ENCODE data around the gene NTN1.

The NTN1 gene

DNA sequence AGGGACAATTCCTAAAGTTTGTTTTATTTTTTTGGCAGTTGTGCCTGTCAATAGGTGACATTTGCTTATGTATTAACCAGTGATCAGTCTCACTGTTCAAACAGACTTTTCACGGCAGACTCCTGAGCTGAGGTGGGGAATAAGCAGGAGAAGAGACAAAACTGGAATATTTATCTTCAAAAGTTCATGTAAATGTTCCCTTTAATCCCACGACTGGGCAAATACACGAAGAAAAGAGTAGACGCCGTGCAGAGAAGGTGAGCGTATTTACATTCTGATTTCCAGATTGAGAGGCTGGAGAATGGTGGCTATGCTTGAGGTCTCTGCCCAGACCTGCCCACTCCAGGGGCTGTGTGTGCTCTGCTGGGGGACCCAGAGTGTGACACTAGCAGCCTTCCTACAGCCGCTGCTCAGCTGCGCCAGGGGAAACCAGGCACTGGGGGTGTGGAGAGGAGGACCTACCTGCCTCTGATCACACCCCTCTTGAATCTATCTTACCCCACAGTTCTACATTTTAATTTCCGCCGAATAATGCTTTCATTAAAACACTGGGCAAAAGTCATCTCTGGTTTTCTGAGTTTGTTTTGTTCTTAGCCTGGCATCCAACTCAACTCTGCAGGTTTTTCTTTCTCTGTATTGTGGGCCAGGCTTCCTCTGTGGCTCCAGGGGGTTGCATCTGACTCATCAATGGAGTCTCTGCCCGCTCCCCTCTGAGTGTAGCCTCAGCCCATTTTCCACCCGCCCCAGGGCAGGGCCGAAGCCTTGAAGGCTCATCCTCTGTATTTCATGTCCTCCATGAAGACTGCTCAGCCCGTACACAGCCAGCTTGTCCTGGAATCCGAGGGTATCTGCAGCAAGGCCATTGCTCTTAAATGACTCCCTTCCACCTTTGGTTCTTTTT, 237.1 kb downstream of the NTN1 start:
- Histone ChIP-seq H3K36me3 (ENCODE audit: insufficient read depth) (no peaks in the 10 kb centered on the region), H3K9ac (no peak overlapping the region), H3K27ac (no peak overlapping the region), H3K4me3 (IDR thresholded peaks at IDR 0.05; ENCODE audit: insufficient read depth, low read depth, low read length) (no peak overlapping the region), H4K20me1 (ENCODE audit: insufficient read depth) (no peaks in the 10 kb centered on the region), H3K4me1 (ENCODE audit: low read depth, poor library complexity, severe bottlenecking) (no peaks in the 10 kb centered on the region), H3K27me3 (ENCODE audit: insufficient read depth, low read depth) (no peaks in the 10 kb centered on the region), H2AFZ (ENCODE audit: low read depth) (no peak overlapping the region), H3K79me2 (ENCODE audit: insufficient read depth, low read depth) (no peaks in the 10 kb centered on the region), H3K4me2 (no peak overlapping the region)
- TF ChIP-seq, protein P1, sequence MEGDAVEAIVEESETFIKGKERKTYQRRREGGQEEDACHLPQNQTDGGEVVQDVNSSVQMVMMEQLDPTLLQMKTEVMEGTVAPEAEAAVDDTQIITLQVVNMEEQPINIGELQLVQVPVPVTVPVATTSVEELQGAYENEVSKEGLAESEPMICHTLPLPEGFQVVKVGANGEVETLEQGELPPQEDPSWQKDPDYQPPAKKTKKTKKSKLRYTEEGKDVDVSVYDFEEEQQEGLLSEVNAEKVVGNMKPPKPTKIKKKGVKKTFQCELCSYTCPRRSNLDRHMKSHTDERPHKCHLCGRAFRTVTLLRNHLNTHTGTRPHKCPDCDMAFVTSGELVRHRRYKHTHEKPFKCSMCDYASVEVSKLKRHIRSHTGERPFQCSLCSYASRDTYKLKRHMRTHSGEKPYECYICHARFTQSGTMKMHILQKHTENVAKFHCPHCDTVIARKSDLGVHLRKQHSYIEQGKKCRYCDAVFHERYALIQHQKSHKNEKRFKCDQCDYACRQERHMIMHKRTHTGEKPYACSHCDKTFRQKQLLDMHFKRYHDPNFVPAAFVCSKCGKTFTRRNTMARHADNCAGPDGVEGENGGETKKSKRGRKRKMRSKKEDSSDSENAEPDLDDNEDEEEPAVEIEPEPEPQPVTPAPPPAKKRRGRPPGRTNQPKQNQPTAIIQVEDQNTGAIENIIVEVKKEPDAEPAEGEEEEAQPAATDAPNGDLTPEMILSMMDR (conservative IDR thresholded peaks at IDR 0.05; ENCODE audit: low read depth, low read length): no peak

DNA sequence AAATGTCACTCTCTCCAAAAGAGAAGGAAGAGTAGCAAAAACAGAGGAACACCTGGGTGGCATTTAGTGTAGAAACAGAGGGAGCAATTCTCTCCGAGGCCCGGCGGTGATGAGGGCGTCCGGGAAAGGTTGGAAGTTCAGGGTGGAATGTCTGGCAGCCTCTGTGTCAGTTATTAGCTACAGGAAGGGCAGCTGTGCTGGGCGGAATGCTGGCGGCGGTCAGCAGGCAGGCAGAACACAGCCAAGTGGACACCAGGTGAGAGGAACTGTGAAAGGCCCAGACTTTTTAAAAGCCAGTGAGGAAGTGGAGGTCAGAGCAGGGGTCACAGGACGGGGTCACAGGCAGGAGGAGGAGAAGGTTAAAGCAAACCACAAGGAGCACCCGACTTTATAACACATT, 238.1 kb downstream of the NTN1 start:
- Histone ChIP-seq H3K27ac (no peak overlapping the region), H3K4me1 (ENCODE audit: low read depth, poor library complexity, severe bottlenecking) (no peaks in the 10 kb centered on the region), H4K20me1 (ENCODE audit: insufficient read depth) (no peaks in the 10 kb centered on the region), H3K9ac (no peak overlapping the region), H3K4me2 (no peak overlapping the region), H3K27me3 (ENCODE audit: insufficient read depth, low read depth) (no peaks in the 10 kb centered on the region), H3K4me3 (IDR thresholded peaks at IDR 0.05; ENCODE audit: insufficient read depth, low read depth, low read length) (no peak overlapping the region), H2AFZ (ENCODE audit: low read depth) (no peak overlapping the region), H3K79me2 (ENCODE audit: insufficient read depth, low read depth) (no peaks in the 10 kb centered on the region), H3K36me3 (ENCODE audit: insufficient read depth) (no peaks in the 10 kb centered on the region)
- TF ChIP-seq, protein P1 (conservative IDR thresholded peaks at IDR 0.05; ENCODE audit: low read depth, low read length): no peak

DNA sequence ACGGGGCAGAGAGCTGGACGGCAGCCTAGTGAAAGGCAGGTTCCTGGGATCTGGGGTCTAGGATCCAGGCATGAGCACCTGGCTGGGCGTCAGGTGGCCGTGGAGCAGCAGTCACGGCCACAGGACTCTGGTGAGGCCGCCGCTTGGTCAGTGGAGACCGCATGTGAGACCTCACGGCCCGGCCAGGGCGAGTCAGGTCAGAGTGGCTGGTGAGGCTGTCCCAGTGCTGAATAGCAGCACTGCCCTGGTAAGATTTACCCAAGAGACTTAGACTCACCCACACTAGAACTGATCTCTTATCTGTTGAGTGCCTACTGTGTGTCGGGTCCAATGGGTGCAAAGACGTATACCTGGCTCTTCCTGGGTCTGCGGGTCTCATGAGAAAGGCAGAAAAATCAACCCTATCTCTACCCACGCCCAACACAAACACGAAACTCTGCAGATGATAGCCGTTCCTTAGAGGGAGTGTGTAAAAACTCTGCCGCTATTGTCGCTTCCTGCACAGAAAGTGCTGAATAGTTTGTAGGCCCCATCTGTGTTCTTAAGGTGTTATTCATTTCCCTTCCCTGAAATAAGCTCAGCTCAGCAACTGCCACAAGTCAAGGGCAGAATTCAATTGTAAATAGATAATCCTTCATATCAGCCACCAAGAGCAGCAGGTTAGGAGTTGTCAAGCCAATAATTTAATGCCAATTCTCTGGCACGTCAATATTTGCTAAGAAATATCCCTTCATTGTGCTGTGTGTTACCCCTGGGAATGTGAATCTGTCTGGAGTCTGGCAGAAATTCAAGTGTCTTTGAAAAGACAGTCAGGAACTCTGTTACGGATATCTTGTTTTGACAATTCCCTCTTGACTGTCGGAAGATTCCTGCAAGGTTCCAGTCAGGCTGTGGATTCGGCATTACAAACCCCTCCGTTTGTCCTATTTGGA, 240.0 kb downstream of the NTN1 start:
- Histone ChIP-seq H3K36me3 (ENCODE audit: insufficient read depth) (no peaks in the 10 kb centered on the region), H3K27me3 (ENCODE audit: insufficient read depth, low read depth) (no peaks in the 10 kb centered on the region), H3K9ac (no peak overlapping the region), H2AFZ (ENCODE audit: low read depth) (no peak overlapping the region), H4K20me1 (ENCODE audit: insufficient read depth) (no peaks in the 10 kb centered on the region), H3K79me2 (ENCODE audit: insufficient read depth, low read depth) (no peaks in the 10 kb centered on the region), H3K4me2 (no peak overlapping the region), H3K4me3 (IDR thresholded peaks at IDR 0.05; ENCODE audit: insufficient read depth, low read depth, low read length) (no peak overlapping the region), H3K27ac (no peak overlapping the region), H3K4me1 (ENCODE audit: low read depth, poor library complexity, severe bottlenecking) (no peaks in the 10 kb centered on the region)
- TF ChIP-seq, protein P1 (conservative IDR thresholded peaks at IDR 0.05; ENCODE audit: low read depth, low read length): no peak

DNA sequence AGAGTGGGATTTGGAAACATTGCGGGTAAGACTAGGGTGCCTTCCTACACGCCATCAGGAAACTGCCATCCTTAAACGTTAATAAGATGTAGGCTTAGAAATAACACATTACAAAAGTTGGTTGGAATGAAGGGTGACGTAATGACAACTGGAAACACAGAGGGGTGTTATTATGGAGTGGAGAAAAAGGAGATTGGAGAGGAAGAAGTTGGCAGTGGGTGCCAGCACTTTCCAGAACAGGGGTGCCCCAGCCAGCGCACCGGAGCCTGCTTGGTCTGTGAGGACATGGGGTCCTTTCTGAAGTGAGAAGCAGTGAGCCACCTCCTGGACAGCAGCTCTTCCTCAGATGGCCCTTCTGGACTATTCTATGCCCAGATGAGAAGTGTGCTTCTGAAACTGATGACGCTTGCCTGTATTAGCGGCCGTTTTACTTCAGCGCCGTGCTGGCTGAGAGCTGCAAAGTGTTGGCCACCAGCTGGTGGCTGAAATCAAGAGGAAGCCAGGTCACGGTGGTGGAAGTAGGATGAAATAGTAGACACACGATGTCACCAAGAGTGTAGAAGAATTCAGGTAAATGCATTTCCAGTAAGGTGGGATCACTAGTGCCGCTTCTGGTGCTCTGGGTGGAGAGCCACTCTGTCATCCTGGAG, 244.8 kb downstream of the NTN1 start:
- no peaks in the 10 kb centered on the region for H3K4me1 ChIP-seq (ENCODE audit: low read depth, poor library complexity, severe bottlenecking)
- H3K9ac ChIP-seq: no peak overlapping the region
- no peak overlapping the region for H2AFZ ChIP-seq (ENCODE audit: low read depth)
- no peaks in the 10 kb centered on the region for H3K79me2 ChIP-seq (ENCODE audit: insufficient read depth, low read depth)
- TF ChIP-seq, protein P1 (conservative IDR thresholded peaks at IDR 0.05; ENCODE audit: low read depth, low read length): no peak
- no peaks in the 10 kb centered on the region for H3K36me3 ChIP-seq (ENCODE audit: insufficient read depth)
- no peaks in the 10 kb centered on the region for H3K27me3 ChIP-seq (ENCODE audit: insufficient read depth, low read depth)
- H4K20me1 ChIP-seq (ENCODE audit: insufficient read depth): no peaks in the 10 kb centered on the region
- H3K4me3 ChIP-seq (IDR thresholded peaks at IDR 0.05; ENCODE audit: insufficient read depth, low read depth, low read length): no peak overlapping the region
- H3K27ac ChIP-seq: no peak overlapping the region
- H3K4me2 ChIP-seq: no peak overlapping the region

Measured in KMS-11 (cell line).